Measurements from ENCODE around the gene NAP1L4. TPM values are rescaled to one million over a fixed set of nuclear protein-coding genes. Genes with fewer than 3 reads are reported as not detected.

NAP1L4 gene
- total and polyA plus RNA-seq, 2 of the 4 experiments (the other 2 are of a cell fraction), result 71.5 to 80.7 TPM

- intact Hi-C loops (cut with micrococcal nuclease), result no loop called here
Measured at GRCh38 chr11:3028813-3029212, 36.7 kb upstream of the NAP1L4 start.

More at GRCh38 chr11:3028813-3029212, 36.7 kb upstream of the NAP1L4 start:
- Histone ChIP-seq H2AFZ (replicated peaks; ENCODE audit: low read length, poor library complexity) (no peak overlapping the region), H3K9ac (ENCODE audit: low read depth, low read length) (no peak overlapping the region), H2BK20ac (ENCODE audit: low read depth, low read length) (no peak overlapping the region), H2AK9ac (replicated peaks; ENCODE audit: low read depth, low read length, poor library complexity) (no peak overlapping the region), H2BK15ac (ENCODE audit: low read depth, low read length) (no peak overlapping the region), H3K14ac (replicated peaks; ENCODE audit: low read depth, low read length) (no peak overlapping the region), H3K23ac (ENCODE audit: low read depth, low read length) (no peak overlapping the region), H3K4me2 (ENCODE audit: low read depth, low read length) (no peak overlapping the region), H3K18ac (ENCODE audit: low read depth, low read length) (no peak overlapping the region), H3K27me3 (ENCODE audit: control insufficient read depth, insufficient read depth, low read length) (no peaks in the 10 kb centered on the region), H3K4me3 (ENCODE audit: insufficient read depth, low read depth, low read length) (no peak overlapping the region), H2BK120ac (ENCODE audit: low read depth, low read length) (no peak overlapping the region), H4K8ac (ENCODE audit: low read depth in 2 of 2, low read length in 2 of 2) (no peak overlapping the region), H3K9me1 (ENCODE audit: insufficient read depth, low read length) (peaks cover 11% of the 10 kb centered on the region), H3K56ac (ENCODE audit: extremely low read depth, insufficient read depth, low read length) (no peak overlapping the region), H3K27ac (ENCODE audit: insufficient read depth, low read length) (no peak overlapping the region), H4K5ac (ENCODE audit: low read depth, low read length) (no peak overlapping the region), H3K9me3 (ENCODE audit: control insufficient read depth, insufficient read depth, low read length) (no peaks in the 10 kb centered on the region), H2BK5ac (ENCODE audit: low read depth, low read length, poor library complexity, severe bottlenecking) (no peak overlapping the region), H2AK5ac (ENCODE audit: low read depth, low read length) (no peak overlapping the region), H3K79me1 (ENCODE audit: low read depth in 1 of 2, low read length in 2 of 2) (peaks cover 26 to 66% of the 10 kb centered on the region in 2 experiments), H4K91ac (ENCODE audit: insufficient read depth, low read depth, low read length) (no peak overlapping the region), H3K4me1 (ENCODE audit: control insufficient read depth, insufficient read depth, low read length) (no peaks in the 10 kb centered on the region), H4K20me1 (ENCODE audit: insufficient read depth, low read length) (peaks cover 45% of the 10 kb centered on the region), H3K36me3 (ENCODE audit: control insufficient read depth, insufficient read depth, low read length) (peaks cover 61% of the 10 kb centered on the region), H3K4ac (ENCODE audit: low read depth, low read length) (no peak overlapping the region)
- ChIA-PET POLR2A (ENCODE audit: unreplicated experiment) (no interaction called here), CTCF (no interaction called here)
- no CpG with 5 or more reads among the region's 9 CpGs for WGBS, 2 experiments (ENCODE audit: extremely low coverage in 2 of 2, insufficient read length in 1 of 2)
- DNase-seq (no peak), ATAC-seq (ENCODE audit: low read depth) (no peak)
- in situ Hi-C loops (cut with MboI; ENCODE audit: low sequenced_read_pairs) (no loop called here), dilution Hi-C loops (cut with HindIII; ENCODE audit: low sequenced_read_pairs, unreplicated experiment) (no loop called here)
- no TSS peak for BruUV-seq (replicated peaks)
- TF ChIP-seq RCOR1 (IDR thresholded peaks at IDR 0.05; ENCODE audit: insufficient replicate concordance, low read length), result no peak
- TF ChIP-seq MAFK (IDR thresholded peaks at IDR 0.05; ENCODE audit: low read depth, low read length), result no peak
- TF ChIP-seq POLR2A (IDR thresholded peaks at IDR 0.05; ENCODE audit: low read depth, low read length), result no peak
- no peak for TF ChIP-seq RFX5 (IDR thresholded peaks at IDR 0.05; ENCODE audit: low read depth, low read length)
- no peak for TF ChIP-seq NFE2L2 (IDR thresholded peaks at IDR 0.05; ENCODE audit: low read depth, low read length)
- no peak for TF ChIP-seq MXI1 (IDR thresholded peaks at IDR 0.05; ENCODE audit: borderline replicate concordance, low read depth, low read length)
- TF ChIP-seq MAZ (IDR thresholded peaks at IDR 0.05; ENCODE audit: borderline replicate concordance, low read depth, low read length), result no peak
- TF ChIP-seq CHD1 (IDR thresholded peaks at IDR 0.05; ENCODE audit: low read depth, low read length), result no peak
- TF ChIP-seq CEBPB (IDR thresholded peaks at IDR 0.05; ENCODE audit: low read depth, low read length), result no peak
- TF ChIP-seq USF2 (IDR thresholded peaks at IDR 0.05; ENCODE audit: low read depth, low read length), result no peak
- no peak for TF ChIP-seq SMC3 (IDR thresholded peaks at IDR 0.05; ENCODE audit: low read depth, low read length)
- no peak for TF ChIP-seq ELK1 (IDR thresholded peaks at IDR 0.05; ENCODE audit: borderline replicate concordance, low read depth, low read length)
- TF ChIP-seq FOS (IDR thresholded peaks at IDR 0.05; ENCODE audit: low read depth, low read length), result no peak
- TF ChIP-seq RAD21 (IDR thresholded peaks at IDR 0.05; ENCODE audit: low read length), result no peak
- no peak for TF ChIP-seq CTCF (conservative IDR thresholded peaks at IDR 0.05; ENCODE audit: low read depth, low read length)
- TF ChIP-seq BHLHE40 (IDR thresholded peaks at IDR 0.05; ENCODE audit: low read depth, low read length), result no peak

Data from IMR-90 (cell line).